Forelimb muscle (tissue), 1 donor: Measurements from ENCODE around the gene RNF144A. TPM values are rescaled to one million over a fixed set of nuclear protein-coding genes. Genes with fewer than 3 reads are reported as not detected.
"Not testable (repeated sequence)": the region's sequence is repeated elsewhere in the genome, so short reads cannot be mapped to it uniquely, and the experiment has no call there.

Experiments
- DNase-seq: peaks from one replicate; pipeline ENCODE4 v3.0.0-alpha.2; 2013; ENCODE audit warnings: low read depth
- polyA plus RNA-seq: library from polyadenylated mRNA; unstranded; fragments of 120-200 nt; gene quantifications from one replicate; pipeline ENCODE4 v1.2.1, GENCODE V29; 2013; ENCODE audit not compliant: insufficient read length

The RNF144A gene
- polyA plus RNA-seq, 1 donor, result 20.7 TPM

DNA sequence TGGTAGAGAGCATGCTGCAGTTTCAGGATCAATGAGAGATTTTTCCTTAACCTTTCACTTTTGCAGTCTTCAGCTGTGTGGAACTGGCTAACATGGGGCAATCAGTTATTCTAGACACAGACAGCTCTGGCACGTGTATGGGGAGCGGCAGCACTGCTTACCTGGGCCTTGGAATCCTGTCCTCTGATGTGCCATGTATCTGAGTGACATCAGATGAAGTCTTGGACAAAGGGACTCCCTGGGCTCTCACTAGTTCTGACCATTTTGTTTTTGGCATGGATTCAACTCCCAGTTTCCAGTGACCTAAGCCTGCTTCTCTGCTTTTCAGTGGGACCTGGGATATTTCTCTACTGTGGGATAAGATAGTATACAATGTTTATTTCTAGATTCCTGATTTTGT, 54.3 kb downstream of the RNF144A start:
- DNase-seq, result no peak

DNA sequence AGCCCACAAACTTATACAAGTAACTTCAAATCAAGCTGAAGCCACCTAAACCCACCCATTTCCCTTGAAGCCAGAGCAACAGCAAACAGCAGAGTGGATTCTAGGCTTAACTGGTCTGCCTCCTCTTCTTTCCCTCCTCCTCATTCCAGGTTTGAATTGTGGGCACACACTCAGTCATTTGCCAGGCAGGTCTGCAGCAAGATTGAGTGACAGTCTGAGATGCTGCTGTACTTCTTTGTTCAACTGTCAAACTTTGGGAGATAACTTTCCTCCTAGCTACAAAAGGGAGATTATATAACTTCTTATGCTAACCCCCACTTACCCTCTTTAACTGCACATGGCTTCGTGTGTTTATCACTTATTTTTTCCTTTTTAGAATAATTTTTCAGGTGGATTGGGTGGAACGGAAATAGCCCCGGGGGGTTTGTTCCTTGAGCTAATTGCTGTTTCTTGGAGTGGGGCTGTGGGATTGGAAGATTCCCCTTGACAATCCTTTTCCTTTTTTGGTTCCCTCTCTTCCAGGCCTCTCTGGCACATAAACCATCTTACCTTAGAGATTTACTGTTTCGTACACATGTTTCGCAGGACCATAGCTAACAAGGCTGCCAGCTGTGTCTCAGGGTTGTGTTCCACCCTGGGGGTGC, 55.0 kb downstream of the RNF144A start:
- no peak for DNase-seq

DNA sequence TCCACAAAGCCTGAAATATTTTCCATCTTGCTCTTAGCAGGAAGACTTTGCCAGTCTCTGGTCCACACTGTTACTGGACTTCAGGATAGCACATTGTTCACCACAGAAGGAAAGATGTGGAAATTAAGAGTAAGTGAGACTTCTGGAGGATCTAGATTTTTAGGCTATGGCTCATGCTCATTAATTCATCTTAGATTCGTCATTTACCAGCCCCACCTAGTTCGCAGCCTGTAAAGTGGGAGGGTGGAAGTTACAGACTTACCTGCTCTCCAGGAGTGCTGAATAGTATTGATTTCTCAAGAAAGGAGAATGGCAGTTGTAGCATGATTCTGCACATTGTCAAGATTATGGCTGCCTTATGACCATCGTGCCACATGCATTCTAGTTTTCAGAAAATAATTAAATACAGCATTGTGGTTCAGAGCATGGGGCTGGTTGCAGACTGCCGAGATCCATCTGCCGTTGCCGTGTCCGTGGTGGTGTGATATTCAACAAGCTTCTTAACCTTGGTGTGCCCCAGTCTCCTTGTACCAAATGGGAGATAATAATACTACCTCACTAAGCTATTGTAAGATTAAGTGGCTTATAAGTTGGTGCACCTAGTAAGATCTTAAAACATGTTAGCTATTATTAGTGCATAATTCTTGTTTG, 56.8 kb downstream of the RNF144A start:
- DNase-seq, result no peak

DNA sequence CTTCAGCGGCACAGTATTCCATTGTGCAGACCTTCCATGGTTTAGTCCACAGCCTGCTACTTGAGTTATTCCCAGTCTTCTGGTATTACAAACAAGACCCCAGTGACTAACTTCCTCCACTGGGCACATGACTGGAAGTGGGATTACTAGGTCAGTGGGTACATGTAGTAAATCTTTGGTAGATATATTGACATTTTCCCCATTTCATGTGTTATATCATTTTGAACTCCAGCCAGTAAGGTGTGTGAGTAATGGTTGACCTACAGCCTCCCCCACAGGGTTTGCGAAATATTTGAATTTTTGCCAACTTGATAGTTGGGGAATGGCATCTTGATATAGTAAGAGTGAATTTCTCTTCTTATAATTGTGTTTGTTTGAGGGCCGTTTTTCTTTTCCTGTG, 58.8 kb downstream of the RNF144A start:
- no peak for DNase-seq

DNA sequence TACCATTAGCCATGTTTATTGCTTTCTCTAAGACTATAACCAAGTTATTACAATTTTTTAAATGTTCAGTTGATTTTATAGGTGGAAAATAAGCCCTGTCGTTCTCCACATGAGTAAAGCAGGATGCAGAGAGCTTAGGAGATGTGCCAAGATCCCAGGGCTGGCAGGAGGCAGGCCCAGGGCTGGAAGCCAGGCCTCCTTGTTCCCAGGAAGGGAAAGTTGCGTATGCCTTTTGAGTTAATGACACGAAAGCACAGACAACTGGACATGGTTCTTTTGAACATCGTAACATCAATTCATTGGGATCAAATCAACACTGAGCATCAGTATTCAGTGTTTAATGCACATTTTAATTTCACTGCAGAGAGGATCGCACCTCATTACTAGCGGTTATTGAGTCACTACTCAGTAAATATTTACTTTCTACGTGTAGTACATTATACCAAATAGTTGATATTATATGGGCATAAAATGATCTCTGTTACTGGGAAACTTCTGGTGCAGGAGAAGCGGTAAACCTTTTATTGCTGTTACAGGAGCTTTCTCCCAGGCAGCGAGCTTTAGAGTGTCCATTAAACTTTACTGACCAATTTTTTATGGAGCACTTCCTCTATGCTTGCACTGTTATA, 60.0 kb downstream of the RNF144A start:
- no peak for DNase-seq

DNA sequence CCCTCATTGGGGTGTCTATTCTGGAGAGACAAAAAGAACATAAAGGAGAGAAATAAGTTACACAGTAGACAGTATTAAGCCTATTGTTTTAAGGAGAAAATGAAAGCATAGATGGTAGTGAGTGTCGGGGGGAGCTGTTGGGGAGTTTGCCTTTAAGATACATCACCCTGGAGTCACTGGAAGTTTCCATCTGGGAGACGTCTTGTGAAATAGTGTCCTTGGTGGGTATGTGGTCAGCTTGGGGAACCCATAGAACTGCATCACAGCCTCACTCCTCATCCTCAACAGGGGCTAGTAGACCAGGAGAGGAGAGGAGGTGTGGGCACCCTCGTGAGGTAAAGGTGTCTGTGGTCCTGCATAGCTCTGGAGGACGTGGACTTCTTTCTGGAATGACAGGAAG, 60.6 kb downstream of the RNF144A start:
- no peak for DNase-seq

DNA sequence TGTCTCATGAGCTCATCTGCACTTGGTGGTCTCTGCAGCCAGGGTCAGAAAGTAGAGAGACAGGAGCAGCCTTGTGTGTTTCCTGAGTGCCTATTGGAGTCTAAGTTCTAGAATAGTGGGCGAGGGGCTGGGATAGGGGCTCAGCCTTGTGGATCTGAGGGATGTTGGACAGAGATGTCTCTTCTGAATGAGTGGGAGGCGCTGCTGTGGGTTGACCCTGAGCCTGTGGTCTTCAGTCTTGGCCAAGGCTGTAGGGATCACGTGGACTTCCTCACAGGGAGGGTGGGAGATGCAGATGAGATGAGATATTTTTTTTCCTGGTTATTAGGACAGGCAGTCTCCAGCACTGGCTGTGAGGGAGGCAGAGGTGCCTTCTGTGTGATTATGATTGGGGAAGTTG, 61.8 kb downstream of the RNF144A start:
- no peak for DNase-seq

DNA sequence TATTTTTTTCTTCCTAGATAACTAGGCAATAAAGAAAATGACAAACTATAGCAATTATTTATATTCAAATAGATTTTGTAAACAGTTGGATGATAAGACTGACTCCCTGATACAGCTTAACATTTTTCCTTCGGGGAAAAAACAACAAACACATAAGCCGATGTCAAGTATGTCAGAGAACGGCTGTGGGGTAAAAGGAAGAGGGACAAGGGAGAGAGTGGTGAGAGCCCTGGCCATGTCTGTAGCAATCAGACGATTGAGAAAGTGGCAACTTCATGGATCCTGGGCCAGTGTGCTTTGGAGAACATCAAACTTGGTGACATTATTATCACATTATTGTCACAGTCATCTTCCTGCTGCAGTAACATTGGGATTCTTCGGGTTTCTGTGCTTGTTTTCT, 65.2 kb downstream of the RNF144A start:
- no peak for DNase-seq

DNA sequence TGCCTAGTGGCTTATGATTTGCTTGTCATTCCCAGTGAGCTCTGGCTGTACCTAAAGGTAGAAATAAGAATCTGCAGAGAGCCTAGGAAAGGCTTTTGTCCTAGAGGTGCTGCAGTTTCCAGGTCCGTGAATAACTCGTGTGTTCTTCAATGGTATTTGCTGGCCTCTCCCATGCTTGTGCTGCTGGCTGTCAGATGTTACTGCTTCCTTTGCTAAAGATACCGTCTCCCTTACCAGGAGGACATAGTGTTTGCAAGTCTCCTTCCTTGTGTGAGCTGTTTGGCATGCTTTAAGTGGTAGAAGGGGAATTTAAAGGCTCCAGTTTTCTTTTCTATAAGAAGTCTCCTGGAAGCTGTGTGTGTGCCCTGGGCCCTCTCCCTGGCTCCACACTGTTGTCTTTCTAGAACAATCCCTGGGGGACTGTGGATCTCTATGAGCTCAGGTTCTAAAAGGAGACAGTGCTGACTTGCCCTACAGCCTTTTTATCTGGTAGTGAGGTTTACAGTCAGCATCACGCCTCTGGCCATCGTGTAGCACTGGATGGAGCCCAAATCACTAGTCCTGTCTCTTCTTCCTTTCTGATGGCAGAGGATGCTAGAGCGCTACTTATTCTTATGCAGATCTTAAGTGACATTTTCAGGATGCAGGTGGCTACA, 65.8 kb downstream of the RNF144A start:
- no peak for DNase-seq

DNA sequence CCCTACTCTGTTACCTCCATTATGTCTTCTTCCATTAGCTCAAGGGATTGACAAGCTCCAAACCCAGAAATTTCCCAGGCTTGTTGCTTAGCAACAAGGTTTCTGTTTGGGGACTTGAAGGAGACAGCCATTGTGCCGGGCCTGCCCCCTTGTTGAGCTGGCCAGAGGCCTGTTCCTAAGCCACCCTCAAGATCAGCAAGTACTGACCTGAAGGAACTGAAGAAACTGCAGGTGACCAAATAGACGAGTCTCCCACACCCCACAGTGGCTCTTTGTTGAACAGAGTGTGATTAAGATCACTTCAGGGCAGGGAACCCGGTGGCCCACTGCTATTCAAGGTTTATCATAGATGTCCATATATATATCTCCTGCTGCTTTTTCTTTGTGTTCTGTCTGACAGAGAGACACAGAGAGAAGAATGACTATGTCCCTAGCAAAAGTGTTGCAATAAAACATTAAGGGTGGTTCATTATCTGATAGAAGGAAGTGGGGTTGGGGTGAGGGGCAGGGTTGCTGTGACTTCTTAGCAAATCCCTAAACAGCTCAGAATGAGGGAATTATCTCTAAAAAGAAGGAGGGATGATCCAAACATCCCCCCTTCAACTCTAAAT, 69.2 kb downstream of the RNF144A start:
- no peak for DNase-seq

DNA sequence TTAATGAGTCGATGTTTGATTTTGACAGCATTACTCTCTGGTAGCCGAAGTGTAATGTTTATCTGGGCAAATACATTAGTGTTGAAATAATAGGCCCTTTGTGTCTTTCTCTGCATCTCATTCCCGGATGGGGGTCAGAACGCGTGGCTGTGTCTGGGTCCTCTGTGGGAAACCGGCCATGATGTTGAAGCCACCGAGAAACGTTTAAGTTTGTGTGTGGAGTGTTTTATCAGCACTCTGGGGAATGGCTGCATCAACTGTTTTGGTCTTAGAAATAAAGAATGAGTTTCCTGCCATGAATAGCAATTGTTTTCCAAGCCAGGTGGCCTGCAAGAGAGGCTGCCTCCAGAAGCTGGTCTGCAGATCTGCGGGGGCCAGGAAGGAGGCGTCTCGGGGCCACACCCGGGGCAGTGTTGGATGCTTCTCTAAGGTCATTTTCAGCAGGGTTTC, 69.7 kb downstream of the RNF144A start:
- no peak for DNase-seq

DNA sequence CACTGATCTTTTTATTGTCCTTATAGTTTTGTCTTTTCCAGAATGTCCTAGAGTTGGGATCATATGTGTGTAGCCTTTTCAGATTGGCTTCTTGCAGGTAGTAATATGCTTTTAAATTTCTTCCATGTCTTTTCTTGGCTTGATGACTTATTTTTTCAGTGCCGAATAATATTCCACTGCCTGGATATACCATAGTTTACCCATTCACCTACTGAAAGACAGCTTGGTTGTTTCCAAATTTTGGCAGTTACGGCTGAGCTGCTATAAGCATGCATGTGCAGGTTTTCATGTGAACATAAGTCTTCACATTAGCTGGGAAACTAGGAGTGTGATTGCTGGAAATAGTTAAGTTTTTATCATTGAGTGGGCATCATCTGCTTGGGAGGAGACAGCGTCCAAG, 73.7 kb downstream of the RNF144A start:
- no peak for DNase-seq

DNA sequence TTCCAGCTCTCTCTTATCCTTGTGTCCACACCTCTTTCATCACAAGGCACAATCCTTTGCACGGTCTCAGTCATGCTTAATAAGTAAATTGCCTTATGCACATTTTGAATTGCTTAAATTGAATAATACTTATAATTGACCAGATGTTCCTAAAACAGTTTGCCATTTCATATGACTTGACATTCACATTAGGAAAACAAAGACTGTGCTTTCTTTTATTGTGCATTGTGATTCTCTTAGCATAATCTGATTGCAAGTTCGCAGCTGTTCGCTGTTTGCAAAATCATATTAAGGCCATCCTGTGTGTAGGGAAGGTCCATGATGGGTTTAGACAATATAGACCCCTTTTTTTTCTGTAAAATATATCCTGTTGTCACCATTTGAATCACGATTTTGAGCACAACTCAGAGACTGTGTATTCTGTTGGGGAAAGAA, 75.6 kb downstream of the RNF144A start:
- DNase-seq, result no peak

DNA sequence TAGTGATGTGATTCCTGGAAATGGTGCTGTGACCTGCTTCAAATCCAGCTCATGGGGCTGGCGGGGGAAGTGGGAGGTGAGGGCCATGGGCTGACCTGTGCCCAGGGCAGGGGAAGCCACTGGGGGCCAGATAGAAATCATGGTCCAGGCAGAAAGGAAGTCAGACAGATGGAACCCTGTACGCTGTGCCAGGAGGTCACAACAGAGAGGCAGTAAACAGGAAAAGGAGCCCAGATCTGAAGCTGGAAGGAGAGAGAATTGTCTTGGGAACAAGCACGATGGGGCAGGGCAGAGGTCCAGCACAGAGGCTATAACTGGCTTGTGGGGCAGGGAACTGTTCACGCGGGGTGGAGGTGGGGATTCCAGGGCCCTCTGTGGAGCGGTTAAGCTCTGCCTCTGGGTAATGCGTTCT, 76.0 kb downstream of the RNF144A start:
- DNase-seq, result no peak

DNA sequence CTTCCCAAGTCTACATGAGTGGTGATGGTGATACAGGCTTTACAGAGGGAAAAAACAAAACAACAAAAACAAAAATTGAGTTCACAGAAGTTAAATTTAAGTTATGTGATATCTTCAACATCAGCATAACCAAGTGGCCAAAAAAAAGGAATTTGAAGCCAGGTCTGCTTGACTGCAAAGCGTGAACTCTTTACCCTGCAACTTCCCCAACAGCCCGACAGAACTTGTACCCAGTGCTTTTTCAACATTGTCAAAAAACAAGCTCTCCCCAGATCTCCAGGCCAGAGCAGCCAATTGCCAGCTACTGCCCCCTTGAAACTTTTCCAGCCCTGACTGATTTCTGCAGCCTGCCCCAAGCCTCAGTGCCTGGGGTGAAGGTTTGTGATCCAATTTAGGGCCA, 76.7 kb downstream of the RNF144A start:
- DNase-seq, result no peak

DNA sequence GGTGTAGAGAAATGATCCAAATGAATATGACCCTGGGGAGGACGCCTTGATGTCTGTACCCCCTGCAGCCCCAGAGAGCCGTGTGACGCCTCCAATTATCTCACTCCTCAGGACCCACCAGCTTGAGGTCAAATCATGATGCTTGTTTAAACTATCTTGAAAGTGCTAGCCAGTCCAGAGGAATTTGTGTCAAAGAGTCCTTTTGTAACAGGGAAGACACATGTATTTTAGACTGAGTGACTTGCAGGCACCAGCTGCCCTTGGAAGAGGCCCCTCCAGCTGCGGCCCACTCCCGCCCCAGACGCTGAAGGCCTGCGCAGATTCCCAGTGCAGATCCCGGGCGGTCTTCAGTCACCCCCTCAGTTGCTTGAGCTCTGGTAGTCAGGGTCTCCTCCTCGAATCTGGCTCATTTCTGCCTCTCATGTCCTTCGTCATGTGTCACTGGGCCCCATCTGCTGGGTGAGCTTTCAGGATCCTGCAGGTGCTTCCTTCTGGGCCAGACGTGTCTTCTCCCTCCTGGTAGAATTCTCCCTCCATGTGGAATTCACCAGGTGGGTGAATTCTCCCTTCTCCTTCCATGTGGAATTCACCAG, 77.4 kb downstream of the RNF144A start:
- DNase-seq, result no peak

DNA sequence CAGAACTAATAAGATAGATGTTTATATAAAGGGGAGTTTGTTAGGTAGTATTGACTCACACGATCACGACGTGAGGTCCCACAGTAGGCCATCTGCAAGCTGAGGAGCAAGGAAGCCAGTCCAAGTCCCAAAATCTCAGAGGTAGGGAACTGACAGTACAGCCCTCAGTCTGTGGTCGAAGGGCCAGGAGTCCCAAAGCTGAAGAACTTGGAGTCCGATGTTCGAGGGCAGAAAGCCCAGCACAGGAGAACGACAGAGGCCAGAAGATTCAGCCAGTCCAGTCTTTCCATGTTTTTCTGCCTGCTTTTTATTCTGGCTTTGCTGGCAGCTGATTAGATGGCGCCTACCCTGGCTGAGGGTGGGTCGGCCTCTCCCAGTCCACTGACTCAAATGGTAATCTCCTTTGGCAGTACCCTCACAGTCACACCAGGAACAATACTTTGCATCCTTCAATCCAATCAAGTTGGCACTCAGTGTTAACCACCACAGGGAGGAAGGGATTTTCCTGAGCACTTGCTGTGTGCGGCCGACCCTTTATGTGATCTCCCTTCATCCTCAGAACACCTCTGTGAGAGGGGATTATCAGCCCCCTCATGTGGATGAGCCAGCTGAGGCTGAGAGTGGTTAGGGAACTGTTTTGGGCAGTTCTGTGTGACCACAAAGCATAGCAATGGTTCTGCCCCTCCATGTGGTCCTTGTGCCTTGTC, 78.3 kb downstream of the RNF144A start:
- DNase-seq, result no peak

DNA sequence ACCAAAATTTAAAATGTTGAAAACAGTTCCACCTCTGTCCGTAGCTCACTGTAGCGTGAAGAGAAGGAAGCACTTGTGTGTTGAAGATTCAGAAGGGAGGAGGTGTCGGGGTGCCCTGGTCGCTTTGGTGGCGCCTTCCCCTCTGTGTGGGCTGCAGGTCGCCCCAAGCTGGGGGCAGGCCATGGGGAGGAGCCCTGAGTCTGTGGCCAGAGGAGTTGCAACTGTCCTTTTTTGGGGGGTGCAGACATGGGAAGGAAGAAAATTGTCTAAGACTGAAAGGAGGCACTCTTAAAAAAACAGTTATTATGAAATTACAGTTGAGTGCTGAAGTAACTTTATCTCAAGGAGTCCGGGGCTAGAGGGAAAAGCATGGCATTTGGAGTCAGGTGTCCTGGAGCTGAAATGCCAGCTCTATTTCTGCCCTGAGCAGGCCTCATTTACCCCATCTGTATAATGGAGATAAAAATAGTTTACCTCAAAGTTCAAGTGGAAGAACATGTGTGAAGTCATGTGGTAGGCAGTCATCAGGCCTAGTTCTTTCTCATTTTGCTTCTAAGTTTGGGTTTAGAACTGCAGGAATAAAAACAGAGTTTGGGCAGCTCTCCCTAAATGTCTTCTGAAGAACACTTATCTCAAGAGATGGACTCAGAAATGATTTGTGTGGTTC, 82.1 kb downstream of the RNF144A start:
- DNase-seq, result no peak

DNA sequence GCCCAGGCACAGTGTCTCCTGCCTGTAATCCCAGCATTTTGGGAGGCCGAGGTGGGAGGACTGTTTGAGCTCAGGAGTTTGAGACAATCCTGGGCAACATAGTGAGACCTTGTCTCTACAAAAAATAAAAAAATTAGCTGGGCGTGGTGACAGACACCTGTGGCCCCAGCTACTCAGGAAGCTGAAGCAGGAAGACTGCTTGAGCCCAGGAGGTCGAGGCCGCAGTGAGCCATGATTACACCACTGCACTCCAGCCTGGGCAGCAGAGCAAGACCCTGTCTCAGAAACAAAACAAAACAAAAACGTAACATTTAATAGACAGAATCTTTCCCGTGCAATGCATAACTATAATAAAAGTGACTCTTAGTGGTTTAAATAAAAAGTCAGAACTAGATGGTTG, 84.2 kb downstream of the RNF144A start:
- DNase-seq, result not testable (repeated sequence)

DNA sequence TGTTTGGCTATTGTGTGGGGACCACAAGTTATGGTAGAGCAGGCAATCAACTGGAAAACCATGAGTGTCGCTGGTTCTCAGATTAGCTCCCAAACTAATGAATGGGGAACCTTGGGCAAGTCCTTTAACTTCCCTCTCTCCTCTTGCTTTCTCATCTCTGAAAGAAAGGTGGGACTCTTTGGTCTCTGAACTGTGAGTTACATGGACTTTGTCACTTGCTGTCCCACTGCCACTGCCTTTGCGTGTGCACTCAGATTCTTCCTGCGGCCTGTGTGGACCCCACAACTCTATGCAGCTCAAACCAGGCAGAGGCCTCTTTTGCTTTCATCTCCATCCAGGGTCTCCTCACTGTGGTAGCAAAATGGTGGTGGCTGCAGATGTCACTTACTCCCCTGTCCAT, 86.7 kb downstream of the RNF144A start:
- DNase-seq, result no peak

DNA sequence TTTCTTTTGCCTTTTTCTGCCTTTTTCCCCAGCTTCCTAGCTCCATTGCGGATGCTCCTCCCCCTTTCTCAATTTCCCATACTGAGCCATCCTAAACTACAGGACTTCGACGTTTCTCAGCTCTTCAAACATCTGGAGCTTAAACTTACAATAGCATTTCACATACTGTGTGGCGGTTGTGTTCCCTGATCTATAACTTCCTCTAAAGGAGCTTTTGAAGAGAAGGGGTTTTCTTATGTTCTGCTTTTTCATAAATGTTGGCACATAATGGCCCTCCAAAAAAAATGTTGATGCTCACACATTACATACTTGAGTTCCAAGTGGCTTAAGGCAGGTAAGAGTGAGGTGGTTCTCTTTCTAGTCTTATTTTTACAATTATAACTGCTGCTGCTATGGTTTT, 87.4 kb downstream of the RNF144A start:
- no peak for DNase-seq
